Endodermal cell (in vitro differentiated cells): ENCODE results near the gene EGFR. TPM values are rescaled to one million over a fixed set of nuclear protein-coding genes. Genes with fewer than 3 reads are reported as not detected.

Source experiments
- DNase-seq: peaks from one replicate; pipeline ENCODE4 v3.0.0-alpha.2; 2017
- H3K27ac ChIP-seq: 2 replicates; pipeline ENCODE4 v1.5.1; 2013; ENCODE audit warnings: mild to moderate bottlenecking, low read depth, low read length, moderate library complexity
- H3K27me3 ChIP-seq: 2 replicates; pipeline ENCODE4 v1.6.1; 2013; ENCODE audit warnings: mild to moderate bottlenecking, low read length, moderate library complexity; ENCODE audit not compliant: insufficient read depth, control insufficient read depth, poor library complexity, severe bottlenecking
- H3K36me3 ChIP-seq: 2 replicates; pipeline ENCODE4 v1.7.0; 2013; ENCODE audit warnings: mild to moderate bottlenecking, low read length, moderate library complexity; ENCODE audit not compliant: control insufficient read depth, insufficient read depth
- H3K4me1 ChIP-seq: one replicate; pipeline ENCODE4 v1.7.0; 2013; ENCODE audit warnings: low read length; ENCODE audit not compliant: control insufficient read depth, insufficient read depth
- H3K4me3 ChIP-seq: 2 replicates; pipeline ENCODE4 v1.5.1; 2013; ENCODE audit warnings: mild to moderate bottlenecking, low read length, moderate library complexity
- H3K9ac ChIP-seq: 2 replicates; pipeline ENCODE4 v1.6.1; 2013; ENCODE audit warnings: mild to moderate bottlenecking, low read length, moderate library complexity; ENCODE audit not compliant: poor library complexity, severe bottlenecking; ENCODE audit errors: extremely low read depth
- H3K9me3 ChIP-seq: 2 replicates; pipeline ENCODE4 v1.6.1; 2013; ENCODE audit warnings: mild to moderate bottlenecking, low read length, moderate library complexity; ENCODE audit not compliant: control insufficient read depth
- H3K27ac Mint-ChIP-seq: 2 replicates; pipeline ENCODE4 v1.8.0; 2020; ENCODE audit warnings: mixed read lengths
- H3K27me3 Mint-ChIP-seq: 2 replicates; pipeline ENCODE4 v1.8.0; 2021; ENCODE audit warnings: mild to moderate bottlenecking, mixed read lengths; ENCODE audit not compliant: insufficient read depth
- H3K36me3 Mint-ChIP-seq: 2 replicates; pipeline ENCODE4 v1.8.0; 2020; ENCODE audit warnings: low read depth, mixed read lengths
- H3K4me1 Mint-ChIP-seq: 2 replicates; pipeline ENCODE4 v1.8.0; 2020; ENCODE audit warnings: mixed read lengths
- H3K4me3 Mint-ChIP-seq: 2 replicates; pipeline ENCODE4 v1.8.0; 2020; ENCODE audit warnings: mild to moderate bottlenecking, moderate library complexity, mixed read lengths
- H3K9me3 Mint-ChIP-seq: 2 replicates; pipeline ENCODE4 v1.8.0; 2020; ENCODE audit warnings: mild to moderate bottlenecking, mixed read lengths
- CTCF ChIP-seq: fragments of 200-600 bp; sonication (generic); conservative IDR thresholded peaks from 2 replicates; pipeline ENCODE4 v1.5.0; 2021; ENCODE audit warnings: antibody characterized with exemption, mild to moderate bottlenecking
- WGBS, 2 experiments: methylation state at CpG; one replicate each; pipeline versions ENCODE4 v1.1.5 to v1.1.7; 2013; ENCODE audit warnings: missing lambda C conversion rate in 2 of 2, mixed read lengths in 1 of 2; ENCODE audit not compliant: insufficient coverage in 1 of 2, insufficient read length in 1 of 2; 5-methylcytosine and 5-hydroxymethylcytosine counted together
- total RNA-seq, 2 donors: library from RNA; stranded (reverse); fragmentation: NEBNext Ultra II Directional in 1 of 2; extraction: Animal tissue kit (Norgen Biotek cat#: 25700) in 1 of 2; gene quantifications; 2 replicates in 1 of 2; 3 replicates in 1 of 2; pipeline ENCODE4 v1.2.1, GENCODE V29; 2021

Gene EGFR
- total RNA-seq, 2 donors from 2014 or later = 5.0 to 5.8 TPM

GRCh38 chr7:55065079-55065478 lies 46.3 kb downstream of the EGFR start:
- WGBS, 2 experiments = 67 to 83% methylated on average over 2 to 4 of the region's 4 CpGs
- Mint-ChIP-seq H3K27me3 (no peaks in the 10 kb centered on the region), H3K27ac (no peak overlapping the region), H3K4me3 (no peak overlapping the region), H3K4me1 (peaks cover 21% of the 10 kb centered on the region), H3K9me3 (no peaks in the 10 kb centered on the region), H3K36me3 (no peaks in the 10 kb centered on the region)
- Histone ChIP-seq H3K27ac (peak overlapping the region; percentile 67), H3K4me3 (no peak overlapping the region), H3K9ac (peak overlapping the region; percentile 9), H3K36me3 (no peaks in the 10 kb centered on the region), H3K27me3 (no peaks in the 10 kb centered on the region), H3K4me1 (peaks cover 21% of the 10 kb centered on the region), H3K9me3 (no peaks in the 10 kb centered on the region)
- no peak for DNase-seq
- no peak for TF ChIP-seq CTCF

GRCh38 chr7:55065511-55066229 lies 46.9 kb downstream of the EGFR start:
- H3K9me3 Mint-ChIP-seq = no peaks in the 10 kb centered on the region
- WGBS, 2 experiments = 47 to 59% methylated on average over 7 to 10 of the region's 10 CpGs
- TF ChIP-seq CTCF = no peak
- H3K27me3 Mint-ChIP-seq = no peaks in the 10 kb centered on the region
- H3K9me3 ChIP-seq = no peaks in the 10 kb centered on the region
- peak overlapping the region; percentile 67 for H3K27ac ChIP-seq
- H3K4me1 Mint-ChIP-seq = peaks cover 21% of the 10 kb centered on the region
- peak overlapping the region; percentile 86 for H3K27ac Mint-ChIP-seq
- no peak overlapping the region for H3K4me3 ChIP-seq
- no peaks in the 10 kb centered on the region for H3K36me3 ChIP-seq
- peaks cover 21% of the 10 kb centered on the region for H3K4me1 ChIP-seq
- peak overlapping the region; percentile 9 for H3K9ac ChIP-seq
- no peaks in the 10 kb centered on the region for H3K36me3 Mint-ChIP-seq
- peak; percentile 71 for DNase-seq
- H3K4me3 Mint-ChIP-seq = no peak overlapping the region
- no peaks in the 10 kb centered on the region for H3K27me3 ChIP-seq

GRCh38 chr7:55066524-55066923 lies 47.7 kb downstream of the EGFR start:
- H3K9me3 Mint-ChIP-seq = no peaks in the 10 kb centered on the region
- H3K27ac Mint-ChIP-seq = peak overlapping the region; percentile 86
- Histone ChIP-seq H3K9me3 (no peaks in the 10 kb centered on the region), H3K27me3 (no peaks in the 10 kb centered on the region), H3K4me1 (peaks cover 21% of the 10 kb centered on the region), H3K4me3 (no peak overlapping the region), H3K27ac (peak overlapping the region; percentile 67), H3K9ac (no peak overlapping the region), H3K36me3 (no peaks in the 10 kb centered on the region)
- peak; percentile 72 for DNase-seq
- peaks cover 21% of the 10 kb centered on the region for H3K4me1 Mint-ChIP-seq
- no peak overlapping the region for H3K4me3 Mint-ChIP-seq
- WGBS, 2 experiments = 61 to 64% methylated on average over 4 to 7 of the region's 7 CpGs
- no peaks in the 10 kb centered on the region for H3K36me3 Mint-ChIP-seq
- no peak for TF ChIP-seq CTCF
- H3K27me3 Mint-ChIP-seq = no peaks in the 10 kb centered on the region
